Hepatocyte (in vitro differentiated cells): Measurements from ENCODE around the gene GSG1. TPM values are rescaled to one million over a fixed set of nuclear protein-coding genes. Genes with fewer than 3 reads are reported as not detected.

ENCODE experiments used
- DNase-seq: peaks from one replicate; pipeline ENCODE4 v3.0.0-alpha.2; 2016; ENCODE audit warnings: low spot score
- H2AFZ ChIP-seq: fragments of 200-600 bp; sonication (generic); 2 replicates; pipeline ENCODE4 v1.6.0; 2016; ENCODE audit warnings: antibody characterized with exemption, mild to moderate bottlenecking
- H3K27ac ChIP-seq: fragments of 200-600 bp; sonication (generic); 2 replicates; pipeline ENCODE4 v1.5.1; 2016; ENCODE audit warnings: mild to moderate bottlenecking
- H3K27me3 ChIP-seq: fragments of 200-600 bp; sonication (generic); 2 replicates; pipeline ENCODE4 v1.6.1; 2016
- H3K36me3 ChIP-seq: fragments of 200-600 bp; sonication (generic); replicated peaks from 2 replicates; pipeline ENCODE4 v1.5.1; 2016; ENCODE audit warnings: low read depth; ENCODE audit not compliant: insufficient read depth
- H3K4me1 ChIP-seq: fragments of 200-600 bp; sonication (generic); 2 replicates; pipeline ENCODE4 v1.5.1; 2016; ENCODE audit warnings: mild to moderate bottlenecking, moderate library complexity; ENCODE audit not compliant: insufficient read depth
- H3K4me2 ChIP-seq: fragments of 200-600 bp; sonication (generic); 2 replicates; pipeline ENCODE4 v1.6.0; 2016
- H3K4me3 ChIP-seq: fragments of 200-600 bp; sonication (generic); 2 replicates; pipeline ENCODE4 v1.5.1; 2016; ENCODE audit warnings: mild to moderate bottlenecking
- H3K79me2 ChIP-seq: fragments of 200-600 bp; sonication (generic); 2 replicates; pipeline ENCODE4 v1.6.0; 2017; ENCODE audit warnings: mild to moderate bottlenecking
- H3K9me2 ChIP-seq: fragments of 200-600 bp; sonication (generic); replicated peaks from 2 replicates; pipeline ENCODE4 v1.6.0; 2017; ENCODE audit warnings: mild to moderate bottlenecking; ENCODE audit not compliant: insufficient read depth
- H3K9me3 ChIP-seq: fragments of 200-600 bp; sonication (generic); 2 replicates; pipeline ENCODE4 v1.5.1; 2016; ENCODE audit warnings: low read depth, mild to moderate bottlenecking
- H4K20me1 ChIP-seq: fragments of 200-600 bp; sonication (generic); 2 replicates; pipeline ENCODE4 v1.6.0; 2016; ENCODE audit warnings: mild to moderate bottlenecking; ENCODE audit not compliant: insufficient read depth, poor library complexity, severe bottlenecking
- EZH2 ChIP-seq: fragments of 200-600 bp; sonication (generic); IDR thresholded peaks from 2 replicates; pipeline ENCODE4 v1.6.1; 2016; ENCODE audit warnings: antibody characterized with exemption, mild to moderate bottlenecking, borderline replicate concordance
- EZH2phosphoT487 ChIP-seq: fragments of 200-600 bp; sonication (generic); IDR thresholded peaks from one replicate; pipeline ENCODE4 v1.6.1; 2018; ENCODE audit warnings: antibody characterized with exemption, mild to moderate bottlenecking, low read depth, moderate library complexity; ENCODE audit not compliant: unreplicated experiment, severe bottlenecking
- WGBS: methylation state at CpG from one replicate; pipeline ENCODE4 v1.1.6; 2016; ENCODE audit warnings: low lambda C conversion rate; ENCODE audit errors: missing lambda C conversion rate; 5-methylcytosine and 5-hydroxymethylcytosine counted together
- polyA plus RNA-seq: library from polyadenylated mRNA; unstranded; fragments of >200 nt; fragmentation: Nextera tagmentation; extraction: Ambion mirVana; gene quantifications from 2 replicates; pipeline ENCODE4 v1.2.1, GENCODE V29; 2016
- total RNA-seq: library from RNA; depleted of rRNA; stranded (reverse); fragments of >200 nt; gene quantifications from 2 replicates; pipeline ENCODE4 v1.2.3, GENCODE V29; 2014
- TF ChIP-seq, protein P1 (sequence below): fragments of 200-600 bp; sonication (generic); IDR thresholded peaks from 2 replicates; pipeline ENCODE4 v1.5.1; 2016; ENCODE audit warnings: antibody characterized with exemption, mild to moderate bottlenecking; ENCODE audit not compliant: poor library complexity

GSG1 gene
- total and polyA plus RNA-seq, 2 experiments from 2014 or later: 0.37 TPM; not detected in 1

GRCh38 chr12:13069380-13069779 is 34.1 kb downstream of the GSG1 start:
- Histone ChIP-seq H3K9me2 (no peaks in the 10 kb centered on the region), H3K4me2 (no peak overlapping the region), H3K4me3 (no peak overlapping the region), H3K27ac (no peak overlapping the region), H3K36me3 (no peaks in the 10 kb centered on the region), H3K27me3 (no peaks in the 10 kb centered on the region), H2AFZ (no peak overlapping the region), H3K79me2 (no peaks in the 10 kb centered on the region), H4K20me1 (no peaks in the 10 kb centered on the region), H3K9me3 (no peaks in the 10 kb centered on the region), H3K4me1 (no peaks in the 10 kb centered on the region)
- TF ChIP-seq EZH2 (no peak), EZH2phosphoT487 (no peak)
- TF ChIP-seq, protein P1, sequence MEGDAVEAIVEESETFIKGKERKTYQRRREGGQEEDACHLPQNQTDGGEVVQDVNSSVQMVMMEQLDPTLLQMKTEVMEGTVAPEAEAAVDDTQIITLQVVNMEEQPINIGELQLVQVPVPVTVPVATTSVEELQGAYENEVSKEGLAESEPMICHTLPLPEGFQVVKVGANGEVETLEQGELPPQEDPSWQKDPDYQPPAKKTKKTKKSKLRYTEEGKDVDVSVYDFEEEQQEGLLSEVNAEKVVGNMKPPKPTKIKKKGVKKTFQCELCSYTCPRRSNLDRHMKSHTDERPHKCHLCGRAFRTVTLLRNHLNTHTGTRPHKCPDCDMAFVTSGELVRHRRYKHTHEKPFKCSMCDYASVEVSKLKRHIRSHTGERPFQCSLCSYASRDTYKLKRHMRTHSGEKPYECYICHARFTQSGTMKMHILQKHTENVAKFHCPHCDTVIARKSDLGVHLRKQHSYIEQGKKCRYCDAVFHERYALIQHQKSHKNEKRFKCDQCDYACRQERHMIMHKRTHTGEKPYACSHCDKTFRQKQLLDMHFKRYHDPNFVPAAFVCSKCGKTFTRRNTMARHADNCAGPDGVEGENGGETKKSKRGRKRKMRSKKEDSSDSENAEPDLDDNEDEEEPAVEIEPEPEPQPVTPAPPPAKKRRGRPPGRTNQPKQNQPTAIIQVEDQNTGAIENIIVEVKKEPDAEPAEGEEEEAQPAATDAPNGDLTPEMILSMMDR: no peak
- DNase-seq: no peak
- WGBS: 89% methylated on average over 6 of the region's 6 CpGs

DNA sequence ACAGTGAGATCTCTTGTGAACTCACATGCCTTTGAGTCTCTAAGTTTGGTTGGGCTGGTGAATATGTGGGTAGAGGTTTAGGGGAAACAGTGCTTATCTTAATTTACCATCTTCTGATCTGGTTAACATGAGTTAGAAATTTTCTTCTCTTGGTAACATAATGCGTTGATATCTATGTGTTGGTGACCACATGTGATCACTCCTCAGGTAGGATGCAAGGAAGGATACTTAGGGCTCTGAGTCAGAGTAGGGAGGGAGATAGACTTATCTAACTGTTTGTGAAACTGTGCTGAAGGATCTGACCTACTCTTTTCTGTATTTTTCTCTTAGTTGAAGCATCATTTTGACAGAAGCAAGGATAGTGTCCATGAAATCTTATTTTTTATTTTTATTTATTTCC is 36.1 kb downstream of the GSG1 start:
- H3K36me3 ChIP-seq: no peaks in the 10 kb centered on the region

DNA sequence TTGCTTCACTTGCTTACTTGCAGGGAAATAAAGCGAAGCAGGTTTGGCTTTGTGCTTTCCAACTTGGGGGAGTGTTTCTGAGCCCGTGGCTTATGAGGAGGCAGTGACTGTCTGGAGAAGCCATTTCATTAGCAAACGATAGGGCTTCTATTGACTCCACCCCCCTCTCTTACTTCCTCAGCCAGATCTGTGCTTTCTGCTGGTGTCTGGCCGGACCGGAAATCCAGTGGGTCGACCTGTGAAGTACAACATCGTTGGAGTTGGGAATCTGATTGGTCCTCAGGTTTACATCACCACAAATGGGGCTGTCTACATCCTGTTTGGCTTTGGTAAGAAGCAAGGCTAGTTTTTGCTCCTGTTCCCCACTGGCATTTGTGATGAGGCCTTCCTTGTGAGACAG is 37.0 kb downstream of the GSG1 start:
- Histone ChIP-seq H3K4me1 (no peaks in the 10 kb centered on the region), H3K9me2 (no peaks in the 10 kb centered on the region), H3K4me2 (no peak overlapping the region), H3K27ac (no peak overlapping the region), H3K9me3 (no peaks in the 10 kb centered on the region), H2AFZ (no peak overlapping the region), H3K27me3 (no peaks in the 10 kb centered on the region), H3K79me2 (no peaks in the 10 kb centered on the region), H4K20me1 (no peaks in the 10 kb centered on the region), H3K36me3 (no peaks in the 10 kb centered on the region), H3K4me3 (no peak overlapping the region)
- no peak for DNase-seq
- TF ChIP-seq, protein P1: no peak
- TF ChIP-seq EZH2phosphoT487 (no peak), EZH2 (no peak)
- 88% methylated on average over 7 of the region's 7 CpGs for WGBS

More for the DNA sequence above, 36.1 kb downstream of the GSG1 start:
- H3K79me2 ChIP-seq: no peaks in the 10 kb centered on the region
- no peaks in the 10 kb centered on the region for H3K9me2 ChIP-seq
- no peaks in the 10 kb centered on the region for H3K4me1 ChIP-seq
- TF ChIP-seq, protein P1: no peak
- TF ChIP-seq EZH2 (no peak), EZH2phosphoT487 (no peak)
- 95% methylated on average over 1 of the region's 1 CpG for WGBS
- no peak for DNase-seq
- no peak overlapping the region for H2AFZ ChIP-seq
- H3K27ac ChIP-seq: no peak overlapping the region
- no peaks in the 10 kb centered on the region for H3K27me3 ChIP-seq
- no peak overlapping the region for H3K4me2 ChIP-seq
- no peaks in the 10 kb centered on the region for H4K20me1 ChIP-seq
- no peak overlapping the region for H3K4me3 ChIP-seq
- H3K9me3 ChIP-seq: no peaks in the 10 kb centered on the region

GRCh38 chr12:13066014-13066413 is 37.5 kb downstream of the GSG1 start:
- WGBS: 74% methylated on average over 2 of the region's 2 CpGs

More at GRCh38 chr12:13066014-13066413, 37.5 kb downstream of the GSG1 start:
- Histone ChIP-seq H3K79me2 (no peaks in the 10 kb centered on the region), H3K9me2 (no peaks in the 10 kb centered on the region), H3K4me1 (no peaks in the 10 kb centered on the region), H3K4me3 (no peak overlapping the region), H3K9me3 (no peaks in the 10 kb centered on the region), H3K36me3 (no peaks in the 10 kb centered on the region), H3K27ac (no peak overlapping the region), H3K27me3 (no peaks in the 10 kb centered on the region), H4K20me1 (no peaks in the 10 kb centered on the region), H3K4me2 (no peak overlapping the region), H2AFZ (no peak overlapping the region)
- DNase-seq: no peak
- TF ChIP-seq EZH2: no peak
- no peak for TF ChIP-seq EZH2phosphoT487
- TF ChIP-seq, protein P1: no peak
